ENCODE measurements around the gene IDH3A. TPM values are rescaled to one million over a fixed set of nuclear protein-coding genes. Genes with fewer than 3 reads are reported as not detected.

The IDH3A gene
- total RNA-seq, 2 experiments from 2014 or later = 47.0 to 140 TPM

- Histone ChIP-seq H3K79me2 (ENCODE audit: insufficient read depth, low read depth, low read length) (no peaks in the 10 kb centered on the region), H3K4me1 (ENCODE audit: insufficient read depth, low read length, poor library complexity, severe bottlenecking) (no peaks in the 10 kb centered on the region), H4K20me1 (ENCODE audit: insufficient read depth, low read length) (no peaks in the 10 kb centered on the region), H3K9me2 (ENCODE audit: insufficient read depth, low read length) (no peaks in the 10 kb centered on the region), H3K4me3 (ENCODE audit: low read depth, low read length, poor library complexity, severe bottlenecking) (no peak overlapping the region), H2AFZ (ENCODE audit: low read length) (no peak overlapping the region), H3K9me3 (ENCODE audit: low read length) (no peaks in the 10 kb centered on the region), H3K27ac (ENCODE audit: low read depth, low read length, poor library complexity, severe bottlenecking) (no peak overlapping the region), H3K4me2 (ENCODE audit: low read length) (no peak overlapping the region), H3K36me3 (ENCODE audit: insufficient read depth, low read length) (no peaks in the 10 kb centered on the region)
- no peak for DNase-seq (ENCODE audit: low spot score)
- no TSS peak for BruUV-seq (replicated peaks)
- no peak for TF ChIP-seq CTCF (conservative IDR thresholded peaks at IDR 0.05; ENCODE audit: low read length)
- TF ChIP-seq EZH2phosphoT487 (IDR thresholded peaks at IDR 0.05; ENCODE audit: borderline replicate concordance, low read depth, low read length) = no peak
- CTCF ChIA-PET (ENCODE audit: unreplicated experiment) = interaction anchor here (1.6 kb wide), 1 partner anchor 107 kb away, joined by 10 read pairs; no protein-coding TSS in a partner anchor
- POLR2A ChIA-PET = interaction anchor here (0.7 kb wide), 1 partner anchor 326 kb away, joined by 4 read pairs; no protein-coding TSS in a partner anchor
- intact Hi-C loops (cut with micrococcal nuclease; ENCODE audit: unreplicated experiment) = no loop called here
Measured at GRCh38 chr15:78107471-78107870, 41.7 kb upstream of the IDH3A start.

- peak; percentile 90 for DNase-seq (ENCODE audit: low spot score)
- Histone ChIP-seq H3K9me3 (ENCODE audit: low read length) (no peaks in the 10 kb centered on the region), H2AFZ (ENCODE audit: low read length) (no peak overlapping the region), H4K20me1 (ENCODE audit: insufficient read depth, low read length) (no peaks in the 10 kb centered on the region), H3K9me2 (ENCODE audit: insufficient read depth, low read length) (no peaks in the 10 kb centered on the region), H3K4me1 (ENCODE audit: insufficient read depth, low read length, poor library complexity, severe bottlenecking) (no peaks in the 10 kb centered on the region), H3K27ac (ENCODE audit: low read depth, low read length, poor library complexity, severe bottlenecking) (no peak overlapping the region), H3K79me2 (ENCODE audit: insufficient read depth, low read depth, low read length) (no peaks in the 10 kb centered on the region), H3K36me3 (ENCODE audit: insufficient read depth, low read length) (no peaks in the 10 kb centered on the region), H3K4me3 (ENCODE audit: low read depth, low read length, poor library complexity, severe bottlenecking) (no peak overlapping the region), H3K4me2 (ENCODE audit: low read length) (no peak overlapping the region)
- intact Hi-C loops (cut with micrococcal nuclease; ENCODE audit: unreplicated experiment) = loop anchor here (1.0 kb wide), 4 partner anchors 108 to 198 kb away; no protein-coding TSS in a partner anchor
- BruUV-seq (replicated peaks) = no TSS peak
- POLR2A ChIA-PET = interaction anchor here (0.6 to 1.2 kb wide), 4 partner anchors 37 to 764 kb away, joined by 3 to 4 read pairs (median 4); no protein-coding TSS in a partner anchor
- CTCF ChIA-PET (ENCODE audit: unreplicated experiment) = interaction anchor here (0.6 to 1.6 kb wide), 7 partner anchors 39 to 226 kb away, joined by 3 to 10 read pairs (median 4); no protein-coding TSS in a partner anchor
- peak; percentile 96 for TF ChIP-seq CTCF (conservative IDR thresholded peaks at IDR 0.05; ENCODE audit: low read length)
- no peak for TF ChIP-seq EZH2phosphoT487 (IDR thresholded peaks at IDR 0.05; ENCODE audit: borderline replicate concordance, low read depth, low read length)
Measured at GRCh38 chr15:78108300-78109084, 40.7 kb upstream of the IDH3A start.

- intact Hi-C loops (cut with micrococcal nuclease; ENCODE audit: unreplicated experiment) = no loop called here
- TF ChIP-seq CTCF (conservative IDR thresholded peaks at IDR 0.05; ENCODE audit: low read length) (no peak), EZH2phosphoT487 (IDR thresholded peaks at IDR 0.05; ENCODE audit: borderline replicate concordance, low read depth, low read length) (no peak)
- CTCF ChIA-PET (ENCODE audit: unreplicated experiment) = interaction anchor here (0.7 to 1.6 kb wide), 6 partner anchors 39 to 140 kb away, joined by 3 to 10 read pairs (median 4); no protein-coding TSS in a partner anchor
- POLR2A ChIA-PET = interaction anchor here (0.6 to 1.2 kb wide), 3 partner anchors 38 to 150 kb away, joined by 3 to 4 read pairs (median 3); no protein-coding TSS in a partner anchor
- H3K9me2 ChIP-seq (ENCODE audit: insufficient read depth, low read length) = no peaks in the 10 kb centered on the region
- no TSS peak for BruUV-seq (replicated peaks)
- no peak overlapping the region for H3K4me2 ChIP-seq (ENCODE audit: low read length)
- H3K4me1 ChIP-seq (ENCODE audit: insufficient read depth, low read length, poor library complexity, severe bottlenecking) = peaks cover 5% of the 10 kb centered on the region
- no peak overlapping the region for H3K27ac ChIP-seq (ENCODE audit: low read depth, low read length, poor library complexity, severe bottlenecking)
- H3K36me3 ChIP-seq (ENCODE audit: insufficient read depth, low read length) = no peaks in the 10 kb centered on the region
- no peaks in the 10 kb centered on the region for H3K79me2 ChIP-seq (ENCODE audit: insufficient read depth, low read depth, low read length)
- no peaks in the 10 kb centered on the region for H4K20me1 ChIP-seq (ENCODE audit: insufficient read depth, low read length)
- H3K9me3 ChIP-seq (ENCODE audit: low read length) = no peaks in the 10 kb centered on the region
- DNase-seq (ENCODE audit: low spot score) = no peak
- H2AFZ ChIP-seq (ENCODE audit: low read length) = no peak overlapping the region
- no peak overlapping the region for H3K4me3 ChIP-seq (ENCODE audit: low read depth, low read length, poor library complexity, severe bottlenecking)
Measured at GRCh38 chr15:78109156-78109555, 40.0 kb upstream of the IDH3A start.
